Measurements from ENCODE around the gene GRM4. TPM values are rescaled to one million over a fixed set of nuclear protein-coding genes. Genes with fewer than 3 reads are reported as not detected.

The GRM4 gene
- total RNA-seq, 1 donor from 2014 or later: not detected

- Histone ChIP-seq H3K27me3 (ENCODE audit: low read depth) (peaks cover 36% of the 10 kb centered on the region), H3K36me3 (no peaks in the 10 kb centered on the region), H3K27ac (no peak overlapping the region), H3K9me3 (peaks cover 5% of the 10 kb centered on the region), H3K4me3 (no peak overlapping the region), H3K4me1 (no peaks in the 10 kb centered on the region)
- ATAC-seq (no peak), DNase-seq (no peak)
- no peak for TF ChIP-seq CTCF (IDR thresholded peaks at IDR 0.05)
- intact Hi-C loops (cut with DNase I): no loop called here
Observed at GRCh38 chr6:33971580-33971979, 174.3 kb downstream of the GRM4 start.

Small RNAs within 50 kb of the gene (microRNA-seq; reads per million reads assigned to microRNA genes)
- gene MIR1275 (ENCODE audit: borderline number of aligned reads): not detected

Other genes starting within 250 kb of the GRM4 start
- gene HMGA1, start 90.8 kb upstream of the GRM4 start, total RNA-seq: 63.5 TPM
- 29.8 TPM for gene SMIM29, start 102.9 kb upstream of the GRM4 start, total RNA-seq
- gene NUDT3, start 246.6 kb upstream of the GRM4 start, total RNA-seq: 29.1 TPM

All from lower lobe of right lung (tissue), 2 donors.